Stomach smooth muscle (tissue), 2 donors: ENCODE data around the gene SLC24A4.

Experiments used
- H3K27ac ChIP-seq: one replicate; pipeline ENCODE4 v1.7.0; 2013; ENCODE audit warnings: mild to moderate bottlenecking, low read length, inconsistent platforms
- H3K27me3 ChIP-seq, 2 donors: one replicate each; pipeline ENCODE4 v1.7.0; 2013; ENCODE audit warnings: low read length in 2 of 2; ENCODE audit not compliant: insufficient read depth in 2 of 2, control insufficient read depth in 1 of 2
- H3K36me3 ChIP-seq, 2 donors: one replicate each; pipeline ENCODE4 v1.7.0; 2013; ENCODE audit warnings: low read length in 2 of 2; ENCODE audit not compliant: control insufficient read depth in 2 of 2, insufficient read depth in 2 of 2
- H3K4me1 ChIP-seq: one replicate; pipeline ENCODE4 v1.7.0; 2013; ENCODE audit warnings: low read length; ENCODE audit not compliant: control insufficient read depth, insufficient read depth
- H3K4me3 ChIP-seq, 2 donors: one replicate each; pipeline ENCODE4 v1.7.0; 2013; ENCODE audit warnings: low read length in 2 of 2
- H3K9ac ChIP-seq, 2 donors: one replicate each; pipeline ENCODE4 v1.7.0; 2013; ENCODE audit warnings: low read length in 2 of 2, mild to moderate bottlenecking in 1 of 2
- H3K9me3 ChIP-seq, 2 donors: one replicate each; pipeline ENCODE4 v1.7.0; 2013; ENCODE audit warnings: low read length in 2 of 2; ENCODE audit not compliant: control insufficient read depth in 2 of 2
- donor health status: healthy.
- donor health status: Pancreatic carcinoma.

The SLC24A4 gene

DNA sequence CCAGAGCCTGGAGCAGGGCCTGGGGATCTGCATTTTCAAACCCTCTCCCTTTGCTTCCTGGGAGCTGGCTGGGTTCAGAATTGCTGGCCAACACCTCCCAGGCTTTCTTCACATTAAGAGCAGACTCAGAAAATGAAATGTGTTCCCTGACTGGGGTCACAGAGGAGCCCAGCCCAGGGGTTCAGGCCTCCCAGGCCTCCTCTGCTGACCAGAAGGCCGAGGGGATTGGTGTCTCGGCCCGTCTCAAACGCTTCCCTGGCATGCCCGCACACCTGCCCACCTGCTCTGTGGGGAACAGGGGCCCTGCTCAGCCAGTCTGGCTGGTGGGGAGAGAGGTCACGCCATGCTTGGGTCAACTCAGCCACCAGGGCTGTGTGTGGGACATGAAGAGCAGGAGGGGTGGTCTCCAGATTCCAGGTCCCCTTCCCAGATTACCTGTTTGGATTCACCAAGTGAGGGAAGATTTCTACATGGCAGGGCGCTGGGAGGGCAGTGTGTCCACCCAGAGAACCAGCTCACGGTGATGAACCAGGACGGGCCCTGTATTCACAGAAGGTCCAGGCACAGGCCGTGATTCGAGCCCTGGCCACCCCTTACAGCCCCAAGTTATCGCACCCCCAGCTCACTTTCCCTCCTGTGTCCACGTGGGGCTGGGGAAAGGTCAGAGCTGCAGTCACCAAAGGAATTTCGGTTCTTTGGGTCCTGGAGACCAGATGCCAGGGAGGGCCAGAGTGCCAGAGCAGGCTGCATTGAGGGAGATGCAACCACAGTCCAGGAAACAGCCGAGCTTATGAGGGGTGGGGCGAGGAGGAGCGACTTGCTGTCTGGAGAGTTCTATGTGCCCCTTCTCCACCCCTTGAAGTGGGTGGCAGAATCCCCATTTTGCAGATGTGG, 135.4 kb downstream of the SLC24A4 start:
- H3K36me3 ChIP-seq = no peaks in the 10 kb centered on the region
- H3K9ac ChIP-seq = no peak overlapping the region
- H3K27me3 ChIP-seq = no peaks in the 10 kb centered on the region
- no peaks in the 10 kb centered on the region for H3K9me3 ChIP-seq
- H3K4me3 ChIP-seq = no peak overlapping the region
- H3K27ac ChIP-seq = no peak overlapping the region
- H3K4me1 ChIP-seq = peaks cover 5% of the 10 kb centered on the region

DNA sequence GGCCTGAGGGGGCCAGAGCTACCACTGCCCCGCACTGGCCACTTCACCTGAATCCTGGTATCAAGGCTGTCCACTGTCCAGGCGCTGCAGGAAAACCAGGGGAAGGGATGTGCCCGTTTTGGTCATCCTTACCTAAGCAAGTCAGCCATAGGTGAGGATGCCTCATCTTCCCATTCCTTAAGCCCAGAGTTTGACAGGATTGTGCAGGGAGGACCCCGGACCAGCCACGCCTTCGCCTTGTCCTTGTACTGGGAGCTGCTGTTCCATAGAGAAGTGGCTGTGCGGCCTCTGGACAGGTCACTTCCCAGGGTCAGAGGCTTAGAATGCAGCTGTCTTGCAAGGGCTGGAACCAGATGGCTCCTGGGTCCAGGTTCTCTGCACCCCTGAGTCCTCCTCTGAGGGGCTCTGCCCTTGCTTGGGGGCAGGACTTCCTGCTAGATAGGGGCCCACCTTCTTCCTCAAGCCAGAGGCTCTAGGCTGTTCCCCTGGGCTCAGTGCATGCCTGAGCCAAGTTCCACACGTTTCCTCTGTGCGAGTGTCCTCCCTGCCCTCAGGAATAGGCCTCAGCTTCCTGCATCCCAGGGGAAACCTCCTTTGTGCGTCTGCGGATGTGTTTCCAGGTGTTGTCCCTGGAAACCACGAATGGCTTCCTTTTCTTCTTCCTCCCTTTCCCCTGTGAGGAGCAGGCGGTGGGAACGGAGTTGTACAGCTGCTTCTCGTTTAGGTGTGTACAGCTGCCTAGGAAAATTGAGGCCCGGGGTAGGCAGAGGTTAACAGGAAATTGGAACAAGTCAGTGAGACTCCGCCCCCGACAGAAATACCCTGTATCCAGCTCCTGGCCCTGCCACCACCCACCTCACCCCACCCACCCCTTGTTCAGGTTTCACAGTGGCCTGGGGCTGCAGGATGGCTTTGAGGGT, 136.3 kb downstream of the SLC24A4 start:
- no peaks in the 10 kb centered on the region for H3K36me3 ChIP-seq
- H3K4me1 ChIP-seq = peaks cover 5% of the 10 kb centered on the region
- no peak overlapping the region for H3K9ac ChIP-seq
- H3K27me3 ChIP-seq = no peaks in the 10 kb centered on the region
- H3K27ac ChIP-seq = no peak overlapping the region
- H3K9me3 ChIP-seq = no peaks in the 10 kb centered on the region
- no peak overlapping the region for H3K4me3 ChIP-seq

- Histone ChIP-seq H3K27me3 (no peaks in the 10 kb centered on the region), H3K9ac (no peak overlapping the region), H3K4me1 (peaks cover 5% of the 10 kb centered on the region), H3K36me3 (no peaks in the 10 kb centered on the region), H3K27ac (no peak overlapping the region), H3K9me3 (no peaks in the 10 kb centered on the region), H3K4me3 (no peak overlapping the region)
Measured at GRCh38 chr14:92459950-92460421, 137.0 kb downstream of the SLC24A4 start.

DNA sequence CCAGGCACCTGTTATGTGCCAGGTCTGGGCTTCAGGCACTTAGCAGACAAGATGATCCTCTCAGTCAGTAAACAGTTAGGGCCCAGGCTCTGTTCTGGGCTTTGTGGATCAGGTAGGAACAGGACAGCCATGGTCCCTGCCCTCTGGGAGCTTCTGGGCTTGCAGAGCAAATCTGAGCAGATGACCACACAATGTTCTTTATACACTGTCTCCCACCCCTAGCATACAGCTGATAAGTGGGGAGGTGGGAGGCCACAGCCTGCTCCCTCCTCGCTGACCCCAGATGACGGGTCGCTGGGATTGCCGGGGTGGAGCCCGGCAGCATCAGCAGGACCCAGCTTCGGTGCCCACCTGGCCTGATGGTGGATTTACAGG, 137.6 kb downstream of the SLC24A4 start:
- no peaks in the 10 kb centered on the region for H3K27me3 ChIP-seq
- H3K36me3 ChIP-seq = no peaks in the 10 kb centered on the region
- H3K9me3 ChIP-seq = no peaks in the 10 kb centered on the region
- H3K4me3 ChIP-seq = no peak overlapping the region
- no peak overlapping the region for H3K27ac ChIP-seq
- no peak overlapping the region for H3K9ac ChIP-seq
- H3K4me1 ChIP-seq = peaks cover 5% of the 10 kb centered on the region

DNA sequence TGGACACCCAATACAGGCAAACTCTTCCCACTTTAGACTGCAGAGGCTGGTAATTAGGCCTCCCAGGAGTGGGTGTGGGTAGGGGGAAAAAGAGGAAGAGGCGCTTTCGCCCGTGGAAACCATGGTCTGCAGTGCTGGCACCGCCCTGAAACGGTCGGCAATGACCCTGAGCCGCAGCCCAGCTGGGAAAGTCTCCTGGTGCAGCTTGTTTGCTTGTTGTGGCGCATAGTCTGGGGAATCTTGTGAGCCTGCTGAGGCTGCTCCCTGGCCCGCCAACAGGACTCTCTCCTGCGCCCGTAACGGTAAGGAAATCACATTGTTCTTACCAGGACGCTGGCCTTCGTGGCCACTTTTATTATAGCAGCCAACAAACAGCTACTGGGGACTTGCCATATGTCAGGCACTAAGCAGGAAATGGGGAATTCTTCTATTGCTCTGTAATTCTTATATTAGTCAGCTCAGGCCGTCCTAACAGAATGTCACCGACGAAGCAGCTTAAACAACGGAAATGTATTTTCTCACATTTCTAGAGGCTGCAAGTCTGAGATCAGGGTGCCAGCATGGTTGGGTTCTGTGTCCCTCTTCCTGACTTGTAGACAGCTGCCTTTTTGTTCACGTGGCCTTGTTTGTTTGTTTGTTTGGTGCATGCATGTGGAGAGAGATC, 138.1 kb downstream of the SLC24A4 start:
- Histone ChIP-seq H3K4me3 (no peak overlapping the region), H3K9ac (no peak overlapping the region), H3K27me3 (no peaks in the 10 kb centered on the region), H3K36me3 (no peaks in the 10 kb centered on the region), H3K9me3 (no peaks in the 10 kb centered on the region), H3K4me1 (peaks cover 5% of the 10 kb centered on the region), H3K27ac (no peak overlapping the region)

GRCh38 chr14:92461891-92462290, 138.9 kb downstream of the SLC24A4 start:
- Histone ChIP-seq H3K27ac (no peak overlapping the region), H3K9ac (no peak overlapping the region), H3K36me3 (no peaks in the 10 kb centered on the region), H3K27me3 (no peaks in the 10 kb centered on the region), H3K4me3 (no peak overlapping the region), H3K4me1 (peaks cover 3% of the 10 kb centered on the region), H3K9me3 (peaks cover 0 to 2% of the 10 kb centered on the region in 2 donors)

GRCh38 chr14:92462568-92462967, 139.6 kb downstream of the SLC24A4 start:
- H3K27ac ChIP-seq = no peak overlapping the region

DNA sequence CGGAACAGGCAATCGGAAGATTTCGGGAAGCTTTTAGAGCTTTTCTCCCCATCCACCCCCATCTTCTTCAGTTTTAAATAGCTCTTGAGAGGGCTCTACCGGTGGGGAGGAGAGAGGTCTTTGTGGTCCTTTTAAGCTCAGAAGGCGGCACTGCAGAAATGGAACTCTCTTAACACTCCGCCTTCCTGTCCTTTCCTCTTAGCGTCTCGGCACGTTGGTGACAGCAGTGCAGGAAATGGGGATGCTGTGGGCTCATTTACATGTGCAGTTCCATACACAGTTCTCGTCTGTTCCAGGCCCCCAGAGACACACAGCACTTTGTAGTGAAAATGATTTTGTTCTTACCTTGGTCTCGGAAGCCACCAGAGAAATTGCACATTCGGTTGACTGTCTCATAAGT, 140.2 kb downstream of the SLC24A4 start:
- peaks cover 0 to 9% of the 10 kb centered on the region in 2 donors for H3K9me3 ChIP-seq
- H3K4me3 ChIP-seq = no peak overlapping the region
- no peak overlapping the region for H3K27ac ChIP-seq
- no peaks in the 10 kb centered on the region for H3K27me3 ChIP-seq
- H3K4me1 ChIP-seq = peaks cover 2% of the 10 kb centered on the region
- H3K9ac ChIP-seq = no peak overlapping the region
- no peaks in the 10 kb centered on the region for H3K36me3 ChIP-seq

More at GRCh38 chr14:92462568-92462967, 139.6 kb downstream of the SLC24A4 start:
- no peaks in the 10 kb centered on the region for H3K27me3 ChIP-seq
- peaks cover 0 to 7% of the 10 kb centered on the region in 2 donors for H3K9me3 ChIP-seq
- H3K4me1 ChIP-seq = peaks cover 2% of the 10 kb centered on the region
- H3K36me3 ChIP-seq = no peaks in the 10 kb centered on the region
- H3K9ac ChIP-seq = no peak overlapping the region
- H3K4me3 ChIP-seq = no peak overlapping the region

DNA sequence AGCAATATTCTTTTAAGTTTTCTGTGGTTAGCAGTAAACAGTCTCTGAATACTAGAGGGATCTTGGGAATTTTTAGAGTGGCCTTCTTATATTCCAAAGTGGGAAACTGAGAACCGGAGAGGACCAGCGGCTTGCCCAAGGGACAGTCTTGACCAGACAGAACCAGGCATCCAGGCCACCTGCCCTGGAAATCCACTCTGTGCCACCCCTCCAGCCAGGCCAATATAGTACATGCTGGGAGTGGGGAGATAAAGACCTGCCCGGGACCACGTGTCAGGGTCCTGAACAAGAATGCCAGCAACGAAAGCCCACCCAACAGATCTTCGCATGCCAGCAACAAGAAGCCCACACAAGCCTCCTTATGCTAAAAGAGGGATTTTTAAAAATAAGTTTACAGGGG, 141.2 kb downstream of the SLC24A4 start:
- H3K36me3 ChIP-seq = no peaks in the 10 kb centered on the region
- H3K9ac ChIP-seq = no peak overlapping the region
- H3K4me3 ChIP-seq = no peak overlapping the region
- peaks cover 2% of the 10 kb centered on the region for H3K4me1 ChIP-seq
- no peaks in the 10 kb centered on the region for H3K27me3 ChIP-seq
- H3K9me3 ChIP-seq = peaks cover 0 to 9% of the 10 kb centered on the region in 2 donors
- H3K27ac ChIP-seq = no peak overlapping the region

DNA sequence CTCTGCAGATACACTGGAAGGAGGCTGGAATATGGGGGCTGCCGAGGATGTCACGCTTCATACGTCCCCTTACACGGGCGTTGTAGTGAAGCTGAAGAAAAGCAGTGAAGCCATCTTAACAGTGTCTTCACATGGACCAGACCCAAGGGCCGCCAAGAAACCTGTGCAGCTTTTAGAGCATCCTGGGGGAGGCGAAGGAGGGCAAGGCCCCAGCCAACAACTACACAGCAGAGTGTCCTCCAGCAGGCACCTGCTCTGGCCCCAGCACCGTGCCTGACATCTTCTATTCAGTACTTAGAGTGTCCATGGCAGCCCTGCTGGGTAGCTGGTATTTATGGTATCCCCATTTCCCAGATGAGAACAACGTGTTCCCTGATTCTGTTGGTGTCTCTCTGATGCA, 141.8 kb downstream of the SLC24A4 start:
- Histone ChIP-seq H3K9ac (no peak overlapping the region), H3K27me3 (no peaks in the 10 kb centered on the region), H3K27ac (no peak overlapping the region), H3K4me1 (peaks cover 2% of the 10 kb centered on the region), H3K4me3 (no peak overlapping the region), H3K36me3 (no peaks in the 10 kb centered on the region), H3K9me3 (peaks cover 0 to 9% of the 10 kb centered on the region in 2 donors)
